ENCODE measurements around the gene SSTR4. TPM values are rescaled to one million over a fixed set of nuclear protein-coding genes. Genes with fewer than 3 reads are reported as not detected.

The SSTR4 gene
- total and polyA plus RNA-seq, 2 experiments from 2014 or later, result not detected

DNA sequence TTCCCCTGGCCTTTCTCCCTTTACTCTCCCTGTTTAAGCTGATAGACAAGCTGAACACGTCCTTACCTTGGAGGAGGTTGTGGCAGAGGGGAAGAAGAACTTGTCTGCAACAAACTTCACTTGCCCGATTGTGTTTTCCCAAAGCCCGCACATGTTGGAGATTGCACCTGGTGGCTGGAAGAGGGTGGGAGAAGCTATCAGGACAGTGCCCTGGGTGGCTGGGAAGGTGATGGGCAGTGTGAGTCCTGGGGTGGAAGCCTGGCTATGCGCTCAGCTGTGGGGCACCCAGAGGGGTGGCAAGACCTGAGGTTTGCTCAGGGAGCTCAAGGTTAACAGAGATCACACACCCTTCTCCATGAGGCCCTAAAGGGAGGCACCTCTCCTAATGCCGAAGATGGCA lies 25.0 kb upstream of the SSTR4 start:
- Histone ChIP-seq H3K36me3 (no peaks in the 10 kb centered on the region), H3K4me1 (ENCODE audit: low read depth) (peaks cover 17% of the 10 kb centered on the region), H3K27me3 (no peaks in the 10 kb centered on the region), H3K4me3 (no peak overlapping the region), H3K27ac (no peak overlapping the region), H3K9me3 (ENCODE audit: low read depth) (no peaks in the 10 kb centered on the region)
- TF ChIP-seq CTCF (IDR thresholded peaks at IDR 0.05; ENCODE audit: low read depth, low read length), result no peak
- no peak for DNase-seq (ENCODE audit: low read depth in 1 of 2, low spot score in 1 of 2)

DNA sequence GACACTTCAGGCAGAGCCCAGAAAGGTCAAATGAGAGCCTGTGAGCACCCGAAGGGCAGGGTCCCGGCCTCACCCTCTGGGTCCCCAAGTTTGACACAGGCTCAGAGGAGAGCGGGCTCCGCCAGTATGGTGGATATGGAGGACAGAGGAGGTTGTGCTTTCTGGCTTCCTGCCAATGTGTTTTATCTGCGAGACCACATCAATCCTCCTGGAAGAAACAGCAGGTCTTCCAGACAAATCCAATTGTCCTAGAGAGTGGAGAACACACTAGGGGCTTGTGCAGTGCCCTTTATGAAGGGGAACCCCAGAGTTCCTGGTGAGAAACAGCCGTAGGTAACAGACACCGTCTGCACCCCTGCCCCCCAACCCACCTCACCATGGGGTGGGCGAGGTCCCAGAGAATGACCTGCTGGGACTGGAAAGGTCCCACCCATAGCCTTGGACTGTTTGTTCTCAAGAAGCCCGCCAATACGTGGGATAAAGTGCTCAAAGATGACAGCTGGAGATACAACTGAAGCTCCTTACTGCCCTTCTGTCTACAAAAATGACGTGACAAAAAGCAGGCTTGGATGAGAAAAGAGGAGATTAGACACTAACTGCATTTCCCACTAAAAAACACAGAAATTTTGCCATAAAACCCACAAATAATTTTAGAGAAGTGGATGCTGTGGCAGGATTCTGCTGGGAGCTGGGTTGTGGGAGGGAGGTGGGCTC lies 23.9 kb upstream of the SSTR4 start:
- no peak overlapping the region for H3K4me3 ChIP-seq
- H3K27ac ChIP-seq, result no peak overlapping the region
- no peaks in the 10 kb centered on the region for H3K27me3 ChIP-seq
- no peak for TF ChIP-seq CTCF (IDR thresholded peaks at IDR 0.05; ENCODE audit: low read depth, low read length)
- H3K36me3 ChIP-seq, result no peaks in the 10 kb centered on the region
- peaks cover 17% of the 10 kb centered on the region for H3K4me1 ChIP-seq (ENCODE audit: low read depth)
- no peaks in the 10 kb centered on the region for H3K9me3 ChIP-seq (ENCODE audit: low read depth)
- DNase-seq (ENCODE audit: low read depth in 1 of 2, low spot score in 1 of 2), result no peak

DNA sequence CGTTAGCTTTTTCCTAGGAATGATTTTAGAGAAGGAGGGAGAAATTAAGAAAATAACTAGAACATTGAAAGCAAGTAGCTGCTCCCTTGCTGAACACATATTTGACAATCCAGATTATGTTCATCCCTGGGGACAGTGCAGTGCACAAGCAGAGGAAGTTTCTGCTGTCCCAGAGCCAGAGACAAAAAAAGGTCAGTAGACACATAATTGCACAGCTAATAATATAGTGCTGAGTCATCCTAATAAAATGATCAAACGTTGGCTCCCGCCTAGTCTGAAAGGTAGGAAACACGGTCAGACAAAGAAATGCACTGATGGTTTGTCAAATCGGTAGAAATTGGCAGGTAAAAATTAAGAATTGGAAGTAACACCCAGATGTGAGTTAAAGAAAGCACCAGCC lies 21.7 kb upstream of the SSTR4 start:
- Histone ChIP-seq H3K27me3 (no peaks in the 10 kb centered on the region), H3K9me3 (ENCODE audit: low read depth) (no peaks in the 10 kb centered on the region), H3K4me1 (ENCODE audit: low read depth) (peaks cover 17% of the 10 kb centered on the region), H3K36me3 (no peaks in the 10 kb centered on the region), H3K4me3 (no peak overlapping the region), H3K27ac (no peak overlapping the region)
- no peak for TF ChIP-seq CTCF (IDR thresholded peaks at IDR 0.05; ENCODE audit: low read depth, low read length)
- peak in 1 of 2 donors; percentile 17 for DNase-seq (ENCODE audit: low read depth in 1 of 2, low spot score in 1 of 2)

GRCh38 chr20:23017516-23017915 lies 17.6 kb upstream of the SSTR4 start:
- no peaks in the 10 kb centered on the region for H3K4me1 ChIP-seq (ENCODE audit: low read depth)
- H3K9me3 ChIP-seq (ENCODE audit: low read depth), result no peaks in the 10 kb centered on the region
- H3K27me3 ChIP-seq, result no peaks in the 10 kb centered on the region
- H3K4me3 ChIP-seq, result no peak overlapping the region
- DNase-seq (ENCODE audit: low read depth in 1 of 2, low spot score in 1 of 2), result no peak
- no peaks in the 10 kb centered on the region for H3K36me3 ChIP-seq
- no peak overlapping the region for H3K27ac ChIP-seq
- TF ChIP-seq CTCF (IDR thresholded peaks at IDR 0.05; ENCODE audit: low read depth, low read length), result no peak

GRCh38 chr20:23018432-23018831 lies 16.7 kb upstream of the SSTR4 start:
- TF ChIP-seq CTCF (IDR thresholded peaks at IDR 0.05; ENCODE audit: low read depth, low read length), result no peak
- H3K27ac ChIP-seq, result no peak overlapping the region
- H3K9me3 ChIP-seq (ENCODE audit: low read depth), result no peaks in the 10 kb centered on the region
- no peak overlapping the region for H3K4me3 ChIP-seq
- no peaks in the 10 kb centered on the region for H3K27me3 ChIP-seq
- H3K36me3 ChIP-seq, result no peaks in the 10 kb centered on the region
- DNase-seq (ENCODE audit: low read depth in 1 of 2, low spot score in 1 of 2), result no peak
- H3K4me1 ChIP-seq (ENCODE audit: low read depth), result peaks cover 4% of the 10 kb centered on the region

Data from cardiac muscle cell (in vitro differentiated cells and primary cell).